Mammary epithelial cell (primary cell): ENCODE results near the gene BLOC1S1.

Source experiments
- CTCF ChIP-seq, 2 donors: IDR thresholded peaks in 1 of 2; conservative IDR thresholded peaks in 1 of 2; 2 replicates each; pipeline ENCODE4 v1.5.1; 2011 to 2012; ENCODE audit warnings: inconsistent platforms in 2 of 2, low read length in 2 of 2, mild to moderate bottlenecking in 2 of 2, control low read depth in 1 of 2, low read depth in 1 of 2; ENCODE audit not compliant: insufficient read depth in 1 of 2; ENCODE audit errors: extremely low read depth in 1 of 2
- EZH2 ChIP-seq: IDR thresholded peaks from 2 replicates; pipeline ENCODE4 v1.6.1; 2012; ENCODE audit warnings: low read length, inconsistent platforms, borderline replicate concordance

GRCh38 chr12:55688716-55689655, 26.9 kb upstream of the BLOC1S1 start:
- TF ChIP-seq CTCF (conservative IDR thresholded peaks at IDR 0.05 in 1 of 2, IDR thresholded peaks at IDR 0.05 in 1 of 2; ENCODE audit: extremely low read depth in 1 of 2, insufficient read depth in 1 of 2, low read depth in 1 of 2, low read length in 2 of 2) (no peak), EZH2 (no peak)
